ENCODE data around the gene QPCTL.

DNA sequence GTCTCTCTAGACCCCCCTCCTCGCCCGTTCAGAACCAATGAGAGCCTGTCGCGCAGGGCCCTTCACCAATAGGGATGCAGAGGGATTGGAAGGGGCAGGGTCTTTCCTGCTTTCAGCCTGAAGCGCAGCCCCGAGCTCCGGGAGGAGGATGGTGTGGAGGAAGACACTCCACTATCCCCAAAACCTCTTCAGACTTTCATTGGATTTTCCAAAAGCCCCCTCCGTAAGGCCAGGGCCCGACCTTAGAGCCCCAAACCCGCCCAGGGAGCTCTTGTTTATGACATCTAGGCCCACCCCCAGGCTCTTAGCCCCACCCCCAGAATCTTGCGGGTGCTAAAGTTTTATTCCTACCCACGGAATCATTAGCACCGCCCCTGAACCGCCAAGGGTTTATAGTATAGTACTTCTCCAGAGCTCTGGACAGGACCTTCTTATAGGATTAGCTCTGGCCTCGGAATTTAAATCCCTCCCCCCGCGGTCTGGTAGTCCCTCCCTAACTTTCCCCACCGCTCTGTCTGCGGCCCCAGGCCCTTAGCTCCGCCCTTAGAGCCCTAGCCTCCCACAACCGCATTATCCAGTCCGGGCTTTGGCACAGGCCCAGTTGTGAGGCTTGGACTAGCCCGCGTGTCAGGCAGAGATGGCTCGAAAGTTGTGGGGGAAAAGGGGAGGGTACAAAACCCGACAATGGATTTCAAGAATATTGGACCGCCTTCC, 46.7 kb upstream of the QPCTL start:
- TF ChIP-seq CTCF (IDR thresholded peaks at IDR 0.05) (no peak), EP300 (IDR thresholded peaks at IDR 0.05; ENCODE audit: low read depth) (no peak), POLR2A (IDR thresholded peaks at IDR 0.05) (no peak)
